Ureter (tissue), 1 donor: ENCODE data around the gene HAND1. TPM values are rescaled to one million over a fixed set of nuclear protein-coding genes. Genes with fewer than 3 reads are reported as not detected.

ENCODE experiments used
- DNase-seq: peaks from one replicate; pipeline ENCODE4 v3.0.0-alpha.2; 2020; ENCODE audit warnings: low spot score
- total RNA-seq: library from RNA; stranded (reverse); gene quantifications from one replicate; pipeline ENCODE4 v1.2.4, GENCODE V29; 2023
- donor health status: DM: yes; HTN: yes; CAD: no.

Gene HAND1
- total RNA-seq, 1 donor from 2014 or later: not detected

GRCh38 chr5:154459015-154459414 is 19.0 kb downstream of the HAND1 start:
- no peak for DNase-seq

GRCh38 chr5:154456540-154456939 is 21.5 kb downstream of the HAND1 start:
- no peak for DNase-seq

GRCh38 chr5:154455585-154455984 is 22.4 kb downstream of the HAND1 start:
- no peak for DNase-seq

GRCh38 chr5:154451957-154452356 is 26.1 kb downstream of the HAND1 start:
- DNase-seq: no peak

GRCh38 chr5:154449786-154450185 is 28.2 kb downstream of the HAND1 start:
- DNase-seq: no peak

GRCh38 chr5:154447089-154447725 is 30.8 kb downstream of the HAND1 start:
- DNase-seq: no peak

- DNase-seq: peak; percentile 54
These were observed 31.6 kb downstream of the HAND1 start for GRCh38 chr5:154446195-154447088.

- DNase-seq: peak; percentile 96
These were observed 32.4 kb downstream of the HAND1 start, which contains the start of gene SAP30L for GRCh38 chr5:154445422-154446194. Gene SAP30L (plus strand): TSS chr5:154445997. CDS start chr5:154446605, 608 bp downstream.

- DNase-seq: peak; percentile 45
These were observed 33.2 kb downstream of the HAND1 start for GRCh38 chr5:154444556-154445421.

GRCh38 chr5:154442801-154443200 is 35.2 kb downstream of the HAND1 start:
- DNase-seq: no peak

GRCh38 chr5:154440540-154440939 is 37.5 kb downstream of the HAND1 start:
- DNase-seq: no peak

- DNase-seq: no peak
These were observed 40.6 kb downstream of the HAND1 start for GRCh38 chr5:154437281-154437965.

GRCh38 chr5:154435226-154435625 is 42.8 kb downstream of the HAND1 start:
- no peak for DNase-seq

GRCh38 chr5:154430961-154431630 is 46.9 kb downstream of the HAND1 start:
- DNase-seq: no peak

- no peak for DNase-seq
These were observed 47.6 kb downstream of the HAND1 start for GRCh38 chr5:154430466-154430865.

- no peak for DNase-seq
These were observed 48.7 kb downstream of the HAND1 start for GRCh38 chr5:154429341-154429740.

GRCh38 chr5:154428208-154428607 is 49.8 kb downstream of the HAND1 start:
- no peak for DNase-seq
